Measurements from ENCODE around the gene TNIK. TPM values are rescaled to one million over a fixed set of nuclear protein-coding genes. Genes with fewer than 3 reads are reported as not detected.

TNIK gene
- total and polyA plus RNA-seq, 10 of the 15 experiments (the other 5 are each of a cell fraction or from before 2014, with no cell fraction given): 13.9 to 74.3 (median 48.2) TPM

- TF ChIP-seq MEF2B (IDR thresholded peaks at IDR 0.05; ENCODE audit: partially characterized antibody, poor library complexity, severe bottlenecking): no peak
- TF ChIP-seq, protein P1, sequence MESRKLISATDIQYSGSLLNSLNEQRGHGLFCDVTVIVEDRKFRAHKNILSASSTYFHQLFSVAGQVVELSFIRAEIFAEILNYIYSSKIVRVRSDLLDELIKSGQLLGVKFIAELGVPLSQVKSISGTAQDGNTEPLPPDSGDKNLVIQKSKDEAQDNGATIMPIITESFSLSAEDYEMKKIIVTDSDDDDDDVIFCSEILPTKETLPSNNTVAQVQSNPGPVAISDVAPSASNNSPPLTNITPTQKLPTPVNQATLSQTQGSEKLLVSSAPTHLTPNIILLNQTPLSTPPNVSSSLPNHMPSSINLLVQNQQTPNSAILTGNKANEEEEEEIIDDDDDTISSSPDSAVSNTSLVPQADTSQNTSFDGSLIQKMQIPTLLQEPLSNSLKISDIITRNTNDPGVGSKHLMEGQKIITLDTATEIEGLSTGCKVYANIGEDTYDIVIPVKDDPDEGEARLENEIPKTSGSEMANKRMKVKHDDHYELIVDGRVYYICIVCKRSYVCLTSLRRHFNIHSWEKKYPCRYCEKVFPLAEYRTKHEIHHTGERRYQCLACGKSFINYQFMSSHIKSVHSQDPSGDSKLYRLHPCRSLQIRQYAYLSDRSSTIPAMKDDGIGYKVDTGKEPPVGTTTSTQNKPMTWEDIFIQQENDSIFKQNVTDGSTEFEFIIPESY (IDR thresholded peaks at IDR 0.05): no peak
- no peak for TF ChIP-seq TAF1 (IDR thresholded peaks at IDR 0.05; ENCODE audit: borderline replicate concordance, low read depth, low read length)
- no peak for TF ChIP-seq ZBTB4 (CRISPR knock-in tag; IDR thresholded peaks at IDR 0.05)
- no peak for TF ChIP-seq IRF5 (IDR thresholded peaks at IDR 0.05; ENCODE audit: borderline replicate concordance)
- no peak for TF ChIP-seq SIX5 (IDR thresholded peaks at IDR 0.05; ENCODE audit: low read depth, low read length, severe bottlenecking)
Observed at GRCh38 chr3:171315101-171315500, 145.1 kb downstream of the TNIK start (continued).

All from GM12878 (cell line).